Limb (tissue), 2 donors: Measurements from ENCODE around the gene UBP1.
"Not testable (repeated sequence)": the region's sequence is repeated elsewhere in the genome, so short reads cannot be mapped to it uniquely, and the experiment has no call there.

Experiments
- DNase-seq, 2 donors: peaks; one replicate each; pipeline ENCODE4 v3.0.0-alpha.2; 2016; ENCODE audit errors: extremely low spot score in 2 of 2

Gene UBP1

GRCh38 chr3:33437556-33438283, 2.5 kb downstream of the UBP1 start:
- DNase-seq = no peak

- DNase-seq = no peak
Observed at GRCh38 chr3:33433843-33434242, 6.4 kb downstream of the UBP1 start.

- no peak for DNase-seq
Observed at GRCh38 chr3:33430571-33430970, 9.6 kb downstream of the UBP1 start.

GRCh38 chr3:33430061-33430460, 10.1 kb downstream of the UBP1 start:
- DNase-seq = no peak

- not testable (repeated sequence) for DNase-seq
Observed at GRCh38 chr3:33429306-33429705, 10.9 kb downstream of the UBP1 start.

GRCh38 chr3:33428734-33429133, 11.5 kb downstream of the UBP1 start:
- DNase-seq = no peak

GRCh38 chr3:33426630-33427317, 13.4 kb downstream of the UBP1 start:
- DNase-seq = no peak

- no peak for DNase-seq
Observed at GRCh38 chr3:33426068-33426467, 14.1 kb downstream of the UBP1 start.

- no peak for DNase-seq
Observed at GRCh38 chr3:33425453-33425852, 14.8 kb downstream of the UBP1 start.

- no peak for DNase-seq
Observed at GRCh38 chr3:33424606-33425452, 15.4 kb downstream of the UBP1 start.

- DNase-seq = no peak
Observed at GRCh38 chr3:33420966-33421365, 19.2 kb downstream of the UBP1 start.

- DNase-seq = no peak
Observed at GRCh38 chr3:33419948-33420347, 20.3 kb downstream of the UBP1 start.

GRCh38 chr3:33417066-33417673, 23.0 kb downstream of the UBP1 start:
- DNase-seq = no peak

GRCh38 chr3:33410816-33411215, 29.4 kb downstream of the UBP1 start:
- DNase-seq = not testable (repeated sequence)

GRCh38 chr3:33403756-33404155, 36.4 kb downstream of the UBP1 start:
- DNase-seq = no peak

- DNase-seq = no peak
Observed at GRCh38 chr3:33402936-33403335, 37.3 kb downstream of the UBP1 start.

- DNase-seq = no peak
Observed at GRCh38 chr3:33401781-33402180, 38.4 kb downstream of the UBP1 start.

- DNase-seq = no peak
Observed at GRCh38 chr3:33398410-33398809, 41.8 kb downstream of the UBP1 start.

GRCh38 chr3:33395900-33396299, 44.3 kb downstream of the UBP1 start:
- DNase-seq = no peak

GRCh38 chr3:33394403-33395054, 45.7 kb downstream of the UBP1 start:
- no peak for DNase-seq

- no peak for DNase-seq
Observed at GRCh38 chr3:33392703-33393125, 47.5 kb downstream of the UBP1 start.
